SH-SY5Y (cell line): ENCODE results near the gene MARS2.

Source experiments
- GATA2 ChIP-seq: IDR thresholded peaks from 2 replicates; pipeline ENCODE4 v1.6.1; 2011; ENCODE audit warnings: mild to moderate bottlenecking, low read depth, low read length
- GATA3 ChIP-seq: IDR thresholded peaks from 2 replicates; pipeline ENCODE4 v1.6.1; 2011; ENCODE audit warnings: low read depth, mild to moderate bottlenecking, low read length, moderate library complexity

DNA sequence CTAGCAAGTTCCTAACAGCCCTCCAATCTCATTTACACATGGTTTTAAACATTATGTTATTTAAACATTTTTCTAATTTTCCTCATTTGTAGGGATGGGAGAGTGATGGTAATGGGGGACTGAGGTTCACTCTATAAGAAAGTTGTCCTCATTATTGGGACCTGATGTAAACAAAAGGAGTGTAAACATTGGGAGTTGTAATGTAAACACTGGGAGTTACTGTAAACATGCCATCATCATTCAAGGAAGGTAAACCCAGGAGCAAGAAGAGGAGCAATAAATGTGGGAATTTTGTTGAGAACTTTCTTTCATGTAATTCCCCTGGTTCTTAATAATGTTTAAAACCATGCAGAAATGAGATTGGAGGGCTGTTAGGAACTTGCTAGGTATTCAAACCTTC is 47.6 kb upstream of the MARS2 start:
- TF ChIP-seq GATA3: no peak
- TF ChIP-seq GATA2: no peak
